GM12891 (cell line): ENCODE measurements around the gene NALF2.

Source experiments
- POLR2A ChIP-seq: IDR thresholded peaks from 2 replicates; pipeline ENCODE4 v1.6.1; 2011; ENCODE audit warnings: low read depth, low read length, control low read depth
- SPI1 ChIP-seq: IDR thresholded peaks from 2 replicates; pipeline ENCODE4 v1.6.1; 2011; ENCODE audit warnings: low read depth, low read length, control low read depth

DNA sequence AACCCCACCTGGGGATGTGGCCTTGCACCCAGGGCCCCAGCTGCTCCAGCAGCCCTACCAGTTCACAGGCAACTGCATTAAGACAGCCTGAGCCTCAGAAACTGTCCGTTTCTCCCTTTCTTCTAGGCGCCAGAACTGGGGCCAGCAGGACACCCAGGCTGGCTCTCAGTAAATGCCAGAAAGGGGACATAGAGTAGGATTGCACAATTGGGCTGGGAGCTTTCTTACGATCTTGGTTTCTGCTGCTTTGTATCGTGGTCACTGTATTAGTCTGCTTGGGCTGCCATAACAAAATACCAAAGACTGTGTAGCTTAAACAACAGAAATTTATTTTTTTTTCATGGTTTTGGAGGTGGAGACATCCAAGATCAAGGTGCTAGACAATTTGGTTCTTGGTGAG is 48.4 kb downstream of the NALF2 start:
- TF ChIP-seq SPI1 = no peak
- TF ChIP-seq POLR2A = no peak
